GM12878 (cell line): ENCODE data around the gene PARP4. TPM values are rescaled to one million over a fixed set of nuclear protein-coding genes. Genes with fewer than 3 reads are reported as not detected.

Experiments
- ASH2L ChIP-seq: fragments of 300-600, 200-600 bp; sonication (generic); IDR thresholded peaks from 2 replicates; pipeline ENCODE4 v1.6.1; 2017; ENCODE audit warnings: low read depth, mild to moderate bottlenecking, borderline replicate concordance
- CREM ChIP-seq: IDR thresholded peaks from 2 replicates; pipeline ENCODE4 v1.6.1; 2014; ENCODE audit warnings: antibody characterized with exemption, low read depth
- E2F8 ChIP-seq: fragments of 450-650 bp; IDR thresholded peaks from 2 replicates; pipeline ENCODE4 v1.6.1; 2018; ENCODE audit warnings: mild to moderate bottlenecking, low read depth, moderate library complexity; ENCODE audit not compliant: partially characterized antibody
- EGR1 ChIP-seq, 2 experiments: IDR thresholded peaks; 1 replicate in 1 of 2; 2 replicates in 1 of 2; pipeline ENCODE4 v1.6.1; 2011 to 2012; ENCODE audit warnings: low read depth in 2 of 2, low read length in 2 of 2, borderline replicate concordance in 1 of 2, mild to moderate bottlenecking in 1 of 2, moderate library complexity in 1 of 2
- HSF1 ChIP-seq: fragments of 150-350 bp; IDR thresholded peaks from 2 replicates; pipeline ENCODE4 v1.6.1; 2014; ENCODE audit warnings: mild to moderate bottlenecking, low read depth, low read length
- KAT2A ChIP-seq: conservative IDR thresholded peaks from 2 replicates; pipeline ENCODE4 v1.6.1; 2011; ENCODE audit warnings: low read depth, low read length; ENCODE audit not compliant: control insufficient read depth
- PAX5 ChIP-seq: IDR thresholded peaks from 2 replicates; pipeline ENCODE4 v1.6.1; 2011; ENCODE audit warnings: low read depth, low read length, borderline replicate concordance
- RAD51 ChIP-seq: fragments of 450-650 bp; IDR thresholded peaks from 2 replicates; pipeline ENCODE4 v1.6.1; 2016; ENCODE audit warnings: moderate library complexity, mild to moderate bottlenecking, inconsistent platforms
- RUNX3 ChIP-seq: IDR thresholded peaks from 2 replicates; pipeline ENCODE4 v1.6.1; 2012; ENCODE audit warnings: low read length, inconsistent platforms
- SIN3A ChIP-seq: IDR thresholded peaks from 2 replicates; pipeline ENCODE4 v1.6.1; 2012; ENCODE audit warnings: low read depth, low read length, improper control_type of control experiment
- SMC3 ChIP-seq: IDR thresholded peaks from 2 replicates; pipeline ENCODE4 v1.6.1; 2011; ENCODE audit warnings: low read length, improper control_type of control experiment, borderline replicate concordance
- SPI1 ChIP-seq: IDR thresholded peaks from 2 replicates; pipeline ENCODE4 v1.6.1; 2011; ENCODE audit warnings: low read depth, mild to moderate bottlenecking, low read length, moderate library complexity, borderline replicate concordance; ENCODE audit not compliant: insufficient read depth
- SREBF2 ChIP-seq: IDR thresholded peaks from 2 replicates; pipeline ENCODE4 v1.6.1; 2012; ENCODE audit warnings: mild to moderate bottlenecking, low read length
- TARDBP ChIP-seq: IDR thresholded peaks from 2 replicates; pipeline ENCODE4 v1.6.1; 2016; ENCODE audit warnings: borderline replicate concordance
- ZNF274 ChIP-seq: IDR thresholded peaks from one replicate; pipeline ENCODE4 v1.8.0; 2011; ENCODE audit not compliant: insufficient read length, insufficient read depth
- polyA plus RNA-seq, 11 experiments: library from polyadenylated mRNA; depleted of rRNA in 4 of 11; unstranded in 6 of 11; stranded (reverse) in 5 of 11; fragments of >200 nt; fragmentation: Nextera tagmentation in 4 of 11; fragmentation: Illumina TruSeq in 1 of 11; extraction: Ambion mirVana in 4 of 11; extraction: Trizol in 1 of 11; gene quantifications; 1 replicate in 1 of 11; 2 replicates in 10 of 11; pipeline versions ENCODE4 v1.2.1 to v1.2.3, GENCODE V29; 2011 to 2016; ENCODE audit warnings: inconsistent platforms in 2 of 11, missing spikeins in 2 of 11, low read depth in 1 of 11
- total RNA-seq, 4 experiments: library from RNA; depleted of rRNA in 3 of 4; stranded (reverse); fragments of >200 nt in 3 of 4; fragmentation: Illumina TruSeq in 1 of 4; extraction: Trizol in 1 of 4; gene quantifications; 2 replicates each; pipeline versions ENCODE4 v1.2.1 to v1.2.3, GENCODE V29; 2013 to 2021
- TF ChIP-seq, protein P1 (sequence below): IDR thresholded peaks from 2 replicates; pipeline ENCODE4 v1.6.1; 2011; ENCODE audit warnings: borderline replicate concordance, low read depth, mild to moderate bottlenecking, moderate library complexity, mixed read lengths, low read length; ENCODE audit not compliant: insufficient read depth; ENCODE audit errors: extremely low read length
- TF ChIP-seq, protein P2 (sequence below): IDR thresholded peaks from 2 replicates; pipeline ENCODE4 v1.6.1; 2011; ENCODE audit warnings: borderline replicate concordance, low read depth, mild to moderate bottlenecking, moderate library complexity, low read length; ENCODE audit not compliant: insufficient read depth, poor library complexity, severe bottlenecking
- TF ChIP-seq, protein P3 (sequence below): IDR thresholded peaks from 2 replicates; pipeline ENCODE4 v1.6.1; 2011; ENCODE audit warnings: low read depth, mild to moderate bottlenecking, low read length, moderate library complexity, borderline replicate concordance; ENCODE audit errors: extremely low read depth
- TF ChIP-seq, protein P4 (sequence below): fragments of 450-650 bp; IDR thresholded peaks from 2 replicates; pipeline ENCODE4 v1.6.1; 2017; ENCODE audit warnings: mild to moderate bottlenecking, low read depth, inconsistent platforms; ENCODE audit not compliant: poor library complexity, severe bottlenecking

Gene PARP4
- total and polyA plus RNA-seq, 10 of the 15 experiments (the other 5 are each of a cell fraction or from before 2014, with no cell fraction given): 12.8 to 52.6 (median 46.1) TPM

DNA sequence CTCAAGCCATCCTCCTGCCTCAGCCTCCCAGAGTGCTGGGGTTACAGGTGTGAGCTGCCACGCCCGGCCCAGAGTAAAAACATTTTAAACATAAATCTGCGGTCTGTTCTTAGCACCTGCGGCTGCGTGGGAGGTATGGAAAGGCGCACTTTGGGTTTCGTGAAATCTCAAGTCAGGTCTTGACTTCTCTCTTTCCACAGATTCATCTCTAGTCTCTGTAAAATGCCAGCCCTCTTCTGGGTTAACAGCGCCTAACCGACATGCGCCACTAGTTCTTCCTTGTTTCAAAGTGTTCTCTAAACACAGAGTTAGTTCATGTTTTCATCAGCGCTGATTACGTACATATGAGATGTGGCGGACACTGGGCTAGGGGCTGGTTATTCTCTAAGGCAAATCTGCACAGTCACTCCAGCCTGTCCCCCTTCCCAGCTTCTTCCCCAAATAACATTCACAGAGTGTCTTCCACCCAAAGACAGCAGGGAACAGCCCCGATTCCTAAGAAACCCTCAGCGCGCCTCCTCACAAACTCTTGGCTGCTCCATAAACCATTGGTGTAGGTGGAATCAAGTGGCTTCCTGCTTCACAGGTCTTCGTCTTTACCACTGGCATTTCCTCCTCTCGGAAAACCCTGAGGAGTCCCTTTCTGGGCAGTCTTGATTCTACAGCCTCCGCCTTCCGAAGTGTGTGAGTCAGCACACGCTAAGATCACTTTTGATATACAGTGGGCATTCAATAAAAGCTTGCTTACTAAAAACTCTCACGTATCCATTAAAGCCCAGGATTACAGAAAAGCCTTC lies 1.4 kb downstream of the PARP4 start (continued):
- TF ChIP-seq, protein P1, sequence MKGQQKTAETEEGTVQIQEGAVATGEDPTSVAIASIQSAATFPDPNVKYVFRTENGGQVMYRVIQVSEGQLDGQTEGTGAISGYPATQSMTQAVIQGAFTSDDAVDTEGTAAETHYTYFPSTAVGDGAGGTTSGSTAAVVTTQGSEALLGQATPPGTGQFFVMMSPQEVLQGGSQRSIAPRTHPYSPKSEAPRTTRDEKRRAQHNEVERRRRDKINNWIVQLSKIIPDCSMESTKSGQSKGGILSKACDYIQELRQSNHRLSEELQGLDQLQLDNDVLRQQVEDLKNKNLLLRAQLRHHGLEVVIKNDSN: no peak
- TF ChIP-seq RAD51 (no peak), RUNX3 (peak; percentile 84), SREBF2 (no peak), SPI1 (0 out of 2 replicates have a peak, but pooled peaks have one; percentile 20), HSF1 (no peak), SMC3 (no peak), E2F8 (no peak), KAT2A (no peak), TARDBP (no peak), ZNF274 (no peak), EGR1 (IDR thresholded peaks at IDR 0.05; ENCODE audit: borderline replicate concordance in 1 of 2, low read depth in 2 of 2, low read length in 2 of 2) (peak in 1 of 2 experiments; percentile 80; a peak in 2 of 3 replicates), ASH2L (no peak), PAX5 (no peak), SIN3A (no peak), CREM (no peak; the same call in 1 of the 2 replicates)
- TF ChIP-seq, protein P2, sequence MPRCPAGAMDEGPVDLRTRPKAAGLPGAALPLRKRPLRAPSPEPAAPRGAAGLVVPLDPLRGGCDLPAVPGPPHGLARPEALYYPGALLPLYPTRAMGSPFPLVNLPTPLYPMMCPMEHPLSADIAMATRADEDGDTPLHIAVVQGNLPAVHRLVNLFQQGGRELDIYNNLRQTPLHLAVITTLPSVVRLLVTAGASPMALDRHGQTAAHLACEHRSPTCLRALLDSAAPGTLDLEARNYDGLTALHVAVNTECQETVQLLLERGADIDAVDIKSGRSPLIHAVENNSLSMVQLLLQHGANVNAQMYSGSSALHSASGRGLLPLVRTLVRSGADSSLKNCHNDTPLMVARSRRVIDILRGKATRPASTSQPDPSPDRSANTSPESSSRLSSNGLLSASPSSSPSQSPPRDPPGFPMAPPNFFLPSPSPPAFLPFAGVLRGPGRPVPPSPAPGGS: no peak
- TF ChIP-seq, protein P3, sequence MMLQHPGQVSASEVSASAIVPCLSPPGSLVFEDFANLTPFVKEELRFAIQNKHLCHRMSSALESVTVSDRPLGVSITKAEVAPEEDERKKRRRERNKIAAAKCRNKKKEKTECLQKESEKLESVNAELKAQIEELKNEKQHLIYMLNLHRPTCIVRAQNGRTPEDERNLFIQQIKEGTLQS: no peak
- TF ChIP-seq, protein P4, sequence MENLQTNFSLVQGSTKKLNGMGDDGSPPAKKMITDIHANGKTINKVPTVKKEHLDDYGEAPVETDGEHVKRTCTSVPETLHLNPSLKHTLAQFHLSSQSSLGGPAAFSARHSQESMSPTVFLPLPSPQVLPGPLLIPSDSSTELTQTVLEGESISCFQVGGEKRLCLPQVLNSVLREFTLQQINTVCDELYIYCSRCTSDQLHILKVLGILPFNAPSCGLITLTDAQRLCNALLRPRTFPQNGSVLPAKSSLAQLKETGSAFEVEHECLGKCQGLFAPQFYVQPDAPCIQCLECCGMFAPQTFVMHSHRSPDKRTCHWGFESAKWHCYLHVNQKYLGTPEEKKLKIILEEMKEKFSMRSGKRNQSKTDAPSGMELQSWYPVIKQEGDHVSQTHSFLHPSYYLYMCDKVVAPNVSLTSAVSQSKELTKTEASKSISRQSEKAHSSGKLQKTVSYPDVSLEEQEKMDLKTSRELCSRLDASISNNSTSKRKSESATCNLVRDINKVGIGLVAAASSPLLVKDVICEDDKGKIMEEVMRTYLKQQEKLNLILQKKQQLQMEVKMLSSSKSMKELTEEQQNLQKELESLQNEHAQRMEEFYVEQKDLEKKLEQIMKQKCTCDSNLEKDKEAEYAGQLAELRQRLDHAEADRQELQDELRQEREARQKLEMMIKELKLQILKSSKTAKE: no peak
